ENCODE results near the gene TEAD1.

Gene TEAD1

GRCh38 chr11:12842933-12843636, 168.9 kb downstream of the TEAD1 start:
- no peak for DNase-seq

GRCh38 chr11:12845163-12845562, 170.9 kb downstream of the TEAD1 start:
- no peak for DNase-seq

GRCh38 chr11:12845739-12846358, 171.6 kb downstream of the TEAD1 start:
- DNase-seq, result no peak

- DNase-seq, result no peak
Observed at GRCh38 chr11:12846786-12847615, 172.8 kb downstream of the TEAD1 start.

GRCh38 chr11:12848413-12848812, 174.2 kb downstream of the TEAD1 start:
- no peak for DNase-seq

GRCh38 chr11:12853325-12853651, 179.1 kb downstream of the TEAD1 start:
- DNase-seq, result no peak

- no peak for DNase-seq
Observed at GRCh38 chr11:12853652-12854296, 179.6 kb downstream of the TEAD1 start.

- DNase-seq, result no peak
Observed at GRCh38 chr11:12854297-12854661, 180.1 kb downstream of the TEAD1 start.

- DNase-seq, result no peak
Observed at GRCh38 chr11:12854829-12855228, 180.6 kb downstream of the TEAD1 start.

- DNase-seq, result no peak
Observed at GRCh38 chr11:12856338-12856737, 182.1 kb downstream of the TEAD1 start.

GRCh38 chr11:12857572-12857971, 183.4 kb downstream of the TEAD1 start:
- DNase-seq, result no peak

GRCh38 chr11:12859872-12860657, 185.8 kb downstream of the TEAD1 start:
- DNase-seq, result no peak

GRCh38 chr11:12860827-12861226, 186.6 kb downstream of the TEAD1 start:
- no peak for DNase-seq

GRCh38 chr11:12862696-12863469, 188.7 kb downstream of the TEAD1 start:
- DNase-seq, result no peak

GRCh38 chr11:12863605-12864121, 189.4 kb downstream of the TEAD1 start:
- DNase-seq, result no peak

GRCh38 chr11:12864316-12865156, 190.3 kb downstream of the TEAD1 start:
- DNase-seq, result no peak

GRCh38 chr11:12865863-12866595, 191.8 kb downstream of the TEAD1 start:
- no peak for DNase-seq

GRCh38 chr11:12867531-12867930, 193.3 kb downstream of the TEAD1 start:
- DNase-seq, result no peak

GRCh38 chr11:12868315-12869073, 194.3 kb downstream of the TEAD1 start:
- no peak for DNase-seq

Data from stimulated activated CD8-positive, alpha-beta memory T cell treated with anti-CD3 and anti-CD28 coated beads, Interleukin-4, amount 100 ng/mL, for 48 hours (primary cell).